Stomach (tissue), 9 donors: ENCODE measurements around the gene ATP6V1E1. TPM values are rescaled to one million over a fixed set of nuclear protein-coding genes. Genes with fewer than 3 reads are reported as not detected.

ENCODE experiments used
- DNase-seq, 2 donors: peaks; one replicate each; pipeline versions ENCODE4 v3.0.0 to v3.0.0-alpha.2; 2013 to 2019
- H3K27ac ChIP-seq, 5 donors: fragments of 200-600 bp in 4 of 5; sonication (generic) in 4 of 5; one replicate each; pipeline ENCODE4 v1.5.1; 2013 to 2019; ENCODE audit warnings: mild to moderate bottlenecking in 1 of 5, moderate library complexity in 1 of 5
- H3K27me3 ChIP-seq, 3 donors: fragments of 200-600 bp; sonication (generic); one replicate each; pipeline ENCODE4 v1.5.1; 2017 to 2019; ENCODE audit warnings: mixed run types in 1 of 3
- H3K36me3 ChIP-seq, 4 donors: fragments of 200-600 bp; sonication (generic); 1 replicate in 3 of 4; 2 replicates in 1 of 4; pipeline ENCODE4 v1.5.1; 2016 to 2019
- H3K4me1 ChIP-seq, 4 donors: fragments of 200-600 bp; sonication (generic); one replicate each; pipeline ENCODE4 v1.5.1; 2016 to 2019
- H3K4me3 ChIP-seq, 4 donors: fragments of 200-600 bp; sonication (generic) in 3 of 4; one replicate each; pipeline ENCODE4 v1.5.1; 2016 to 2019; ENCODE audit warnings: mild to moderate bottlenecking in 1 of 4
- H3K9me3 ChIP-seq, 4 donors: fragments of 200-600 bp; sonication (generic); one replicate each; pipeline ENCODE4 v1.5.1; 2016 to 2019
- EP300 ChIP-seq: sonication (generic); formaldehyde crosslinking; IDR thresholded peaks from one replicate; pipeline ENCODE4 v1.6.1; 2017; ENCODE audit warnings: antibody characterized with exemption
- POLR2A ChIP-seq, 4 donors: fragments of 450-650 bp; IDR thresholded peaks; one replicate each; pipeline ENCODE4 v1.6.1; 2016; ENCODE audit warnings: antibody characterized with exemption in 4 of 4, control low read depth in 2 of 4, mild to moderate bottlenecking in 1 of 4, moderate library complexity in 1 of 4
- POLR2AphosphoS5 ChIP-seq, 3 donors: sonication (generic); formaldehyde crosslinking; IDR thresholded peaks; one replicate each; pipeline ENCODE4 v1.6.1; 2016; ENCODE audit warnings: antibody characterized with exemption in 3 of 3
- WGBS, 5 donors: extraction: QIAGEN DNeasy Blood & Tissue Kit in 3 of 5; methylation state at CpG; one replicate each; pipeline versions ENCODE4 v1.1.5 to v1.1.7; 2013 to 2018; 5-methylcytosine and 5-hydroxymethylcytosine counted together
- intact Hi-C: fragments of 100-400 bp; cut with DNase I; formaldehyde crosslinking; loops from one replicate; pipeline ENCODE4 v1.15.1; 2023; ENCODE audit warnings: low total_unique reads
- polyA plus RNA-seq, 3 donors: library from polyadenylated mRNA; stranded (reverse); fragments of 200-250 nt; gene quantifications; one replicate each; pipeline ENCODE4 v1.2.3, GENCODE V29; 2013
- total RNA-seq, 5 donors: library from RNA; depleted of rRNA; stranded (reverse); fragments of >200 nt; gene quantifications; one replicate each; pipeline versions ENCODE4 v1.1.0 to v1.2.3, GENCODE V29; 2014 to 2016
- TF ChIP-seq, protein P1 (sequence below), 7 experiments: fragments of 450-650 bp in 4 of 7; fragments of 200-600 bp in 3 of 7; sonication (generic) in 3 of 7; IDR thresholded peaks; one replicate each; pipeline ENCODE4 v1.5.1; 2016 to 2019; ENCODE audit warnings: antibody characterized with exemption in 7 of 7, control low read depth in 2 of 7, mild to moderate bottlenecking in 1 of 7
- donor health status: healthy with polysubstance abuse.
- donor health status: Bipolar disorder and iron deficiency.
- donor health status: healthy.

The ATP6V1E1 gene
- total and polyA plus RNA-seq, 8 donors: 22.2 to 284 (median 117) TPM

DNA sequence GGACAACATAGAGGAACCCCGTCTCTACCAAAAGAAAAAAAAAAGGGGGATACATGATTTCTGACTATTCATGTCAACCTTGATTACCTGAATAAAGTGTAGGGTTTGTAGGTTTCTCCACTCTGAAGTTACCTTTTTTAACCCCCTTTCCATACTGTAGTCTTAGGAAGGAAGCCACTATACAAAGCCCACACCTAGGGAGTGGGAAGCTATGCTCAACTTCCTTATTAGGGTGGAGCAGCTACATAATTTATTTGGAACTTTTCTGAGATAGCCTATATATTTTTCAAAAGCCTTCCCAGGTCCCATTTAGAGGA lies 582 bp upstream of the ATP6V1E1 start:
- no peak for TF ChIP-seq POLR2AphosphoS5 (IDR thresholded peaks at IDR 0.05)
- no peak for TF ChIP-seq POLR2A (IDR thresholded peaks at IDR 0.05)
- TF ChIP-seq, protein P1, sequence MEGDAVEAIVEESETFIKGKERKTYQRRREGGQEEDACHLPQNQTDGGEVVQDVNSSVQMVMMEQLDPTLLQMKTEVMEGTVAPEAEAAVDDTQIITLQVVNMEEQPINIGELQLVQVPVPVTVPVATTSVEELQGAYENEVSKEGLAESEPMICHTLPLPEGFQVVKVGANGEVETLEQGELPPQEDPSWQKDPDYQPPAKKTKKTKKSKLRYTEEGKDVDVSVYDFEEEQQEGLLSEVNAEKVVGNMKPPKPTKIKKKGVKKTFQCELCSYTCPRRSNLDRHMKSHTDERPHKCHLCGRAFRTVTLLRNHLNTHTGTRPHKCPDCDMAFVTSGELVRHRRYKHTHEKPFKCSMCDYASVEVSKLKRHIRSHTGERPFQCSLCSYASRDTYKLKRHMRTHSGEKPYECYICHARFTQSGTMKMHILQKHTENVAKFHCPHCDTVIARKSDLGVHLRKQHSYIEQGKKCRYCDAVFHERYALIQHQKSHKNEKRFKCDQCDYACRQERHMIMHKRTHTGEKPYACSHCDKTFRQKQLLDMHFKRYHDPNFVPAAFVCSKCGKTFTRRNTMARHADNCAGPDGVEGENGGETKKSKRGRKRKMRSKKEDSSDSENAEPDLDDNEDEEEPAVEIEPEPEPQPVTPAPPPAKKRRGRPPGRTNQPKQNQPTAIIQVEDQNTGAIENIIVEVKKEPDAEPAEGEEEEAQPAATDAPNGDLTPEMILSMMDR (IDR thresholded peaks at IDR 0.05): no peak
- TF ChIP-seq EP300: no peak
- Histone ChIP-seq H3K36me3 (peaks cover 0 to 19% (median 11%) of the 10 kb centered on the region in 4 donors), H3K27me3 (no peaks in the 10 kb centered on the region), H3K9me3 (no peaks in the 10 kb centered on the region), H3K27ac (peak overlapping the region; percentile 88 to 98 (median 91)), H3K4me1 (peaks cover 19 to 48% (median 33%) of the 10 kb centered on the region in 4 donors), H3K4me3 (peak overlapping the region; percentile 93 to 100 (median 98))
- intact Hi-C loops: no loop called here
- WGBS, 5 donors: 0 to 3% (median 0%) methylated on average over 1 of the region's 1 CpG
- DNase-seq: no peak

DNA sequence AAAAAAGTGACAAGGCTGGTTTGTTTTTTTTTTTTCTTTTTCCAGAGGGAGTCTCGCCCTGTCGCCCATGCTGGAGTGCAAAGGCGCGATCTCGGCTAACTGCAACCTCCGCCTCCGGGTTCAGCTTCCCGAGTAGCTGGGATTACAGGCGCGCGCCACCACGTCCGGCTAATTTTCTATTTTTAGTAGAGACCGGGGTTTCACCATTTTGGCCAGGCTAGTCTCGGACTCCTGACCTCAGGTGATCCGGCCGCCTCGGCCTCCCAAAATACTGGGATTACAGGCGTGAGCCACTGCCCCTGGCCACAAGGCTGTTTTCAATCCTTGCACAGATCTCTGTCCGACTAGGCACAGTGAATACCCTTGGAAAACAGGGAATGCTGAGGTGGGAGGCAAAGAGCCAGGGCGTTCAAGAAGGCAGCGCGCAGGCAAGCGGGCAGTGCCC lies 566 bp downstream of the ATP6V1E1 start:
- Histone ChIP-seq H3K9me3 (no peaks in the 10 kb centered on the region), H3K4me1 (peaks cover 19 to 54% (median 37%) of the 10 kb centered on the region in 4 donors)
- 5 to 15% (median 7%) methylated on average over 21 to 24 of the region's 24 CpGs for WGBS, 5 donors

DNA sequence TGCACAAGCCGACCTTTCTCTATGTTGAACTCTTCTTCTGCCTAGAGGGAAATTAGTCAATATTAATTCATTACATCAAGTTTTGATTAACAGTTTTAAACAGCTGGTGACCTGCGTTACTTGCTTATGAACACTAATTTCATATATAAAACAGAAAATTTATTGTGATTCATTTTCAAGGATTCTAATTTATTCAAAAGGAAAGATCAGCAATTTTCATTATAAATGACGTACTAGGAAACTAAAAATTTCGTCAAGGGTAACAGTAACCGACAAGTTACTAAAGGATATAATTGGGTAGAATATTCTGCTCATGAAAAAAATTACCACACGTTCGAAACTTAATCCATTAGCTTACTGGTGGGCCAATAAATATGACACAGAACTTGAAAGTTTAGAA lies 15.3 kb downstream of the ATP6V1E1 start:
- Histone ChIP-seq H3K27me3 (no peaks in the 10 kb centered on the region), H3K9me3 (no peaks in the 10 kb centered on the region), H3K4me1 (peaks cover 0 to 5% (median 0%) of the 10 kb centered on the region in 4 donors), H3K4me3 (no peak overlapping the region), H3K36me3 (peaks cover 51 to 97% (median 89%) of the 10 kb centered on the region in 4 donors), H3K27ac (no peak overlapping the region)
- TF ChIP-seq EP300 (no peak), POLR2AphosphoS5 (IDR thresholded peaks at IDR 0.05) (no peak), POLR2A (IDR thresholded peaks at IDR 0.05) (no peak)
- TF ChIP-seq, protein P1 (IDR thresholded peaks at IDR 0.05): no peak
- no peak for DNase-seq
- 90 to 94% (median 91%) methylated on average over 7 of the region's 7 CpGs for WGBS, 5 donors
- intact Hi-C loops: no loop called here

More for the DNA sequence above, 566 bp downstream of the ATP6V1E1 start:
- intact Hi-C loops: no loop called here
- DNase-seq: peak in 1 of 2 donors; percentile 18
- TF ChIP-seq POLR2AphosphoS5 (IDR thresholded peaks at IDR 0.05) (no peak), POLR2A (IDR thresholded peaks at IDR 0.05) (no peak), EP300 (no peak)
- TF ChIP-seq, protein P1 (IDR thresholded peaks at IDR 0.05): no peak
- Histone ChIP-seq H3K4me3 (peak overlapping the region; percentile 93 to 100 (median 98)), H3K27ac (peak overlapping the region; percentile 85 to 98 (median 91)), H3K27me3 (no peaks in the 10 kb centered on the region), H3K36me3 (peaks cover 0 to 26% (median 18%) of the 10 kb centered on the region in 4 donors)

DNA sequence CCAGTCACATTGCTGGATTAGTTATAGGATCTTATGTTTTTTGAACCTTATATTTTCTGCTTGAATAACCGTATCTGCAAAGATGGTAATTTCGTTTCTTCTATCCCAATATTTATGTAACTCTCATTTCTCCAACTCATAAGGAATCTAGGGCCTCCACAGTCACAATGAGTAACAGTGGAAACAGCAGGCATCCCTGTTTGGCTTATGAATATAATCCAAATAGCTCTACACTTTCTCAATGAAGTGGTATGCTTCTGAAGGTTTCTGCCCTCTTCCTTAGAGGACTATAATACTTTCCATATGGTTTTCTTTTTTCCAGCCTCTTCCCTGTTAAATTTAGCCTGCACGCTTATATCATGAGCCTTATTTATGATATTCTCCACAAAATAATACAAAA lies 16.5 kb downstream of the ATP6V1E1 start:
- no peaks in the 10 kb centered on the region for H3K27me3 ChIP-seq
- WGBS, 5 donors: 58 to 99% (median 62%) methylated on average over 3 of the region's 3 CpGs
- no peaks in the 10 kb centered on the region for H3K9me3 ChIP-seq
- no peak overlapping the region for H3K27ac ChIP-seq
- no peak overlapping the region for H3K4me3 ChIP-seq
- H3K4me1 ChIP-seq: peaks cover 0 to 10% (median 0%) of the 10 kb centered on the region in 4 donors
- intact Hi-C loops: no loop called here
- no peak for DNase-seq
- TF ChIP-seq EP300 (no peak), POLR2AphosphoS5 (IDR thresholded peaks at IDR 0.05) (no peak), POLR2A (IDR thresholded peaks at IDR 0.05) (no peak)
- TF ChIP-seq, protein P1 (IDR thresholded peaks at IDR 0.05): no peak
- peaks cover 45 to 97% (median 88%) of the 10 kb centered on the region in 4 donors for H3K36me3 ChIP-seq
